Measurements from ENCODE around the gene TRIOBP.

The TRIOBP gene

DNA sequence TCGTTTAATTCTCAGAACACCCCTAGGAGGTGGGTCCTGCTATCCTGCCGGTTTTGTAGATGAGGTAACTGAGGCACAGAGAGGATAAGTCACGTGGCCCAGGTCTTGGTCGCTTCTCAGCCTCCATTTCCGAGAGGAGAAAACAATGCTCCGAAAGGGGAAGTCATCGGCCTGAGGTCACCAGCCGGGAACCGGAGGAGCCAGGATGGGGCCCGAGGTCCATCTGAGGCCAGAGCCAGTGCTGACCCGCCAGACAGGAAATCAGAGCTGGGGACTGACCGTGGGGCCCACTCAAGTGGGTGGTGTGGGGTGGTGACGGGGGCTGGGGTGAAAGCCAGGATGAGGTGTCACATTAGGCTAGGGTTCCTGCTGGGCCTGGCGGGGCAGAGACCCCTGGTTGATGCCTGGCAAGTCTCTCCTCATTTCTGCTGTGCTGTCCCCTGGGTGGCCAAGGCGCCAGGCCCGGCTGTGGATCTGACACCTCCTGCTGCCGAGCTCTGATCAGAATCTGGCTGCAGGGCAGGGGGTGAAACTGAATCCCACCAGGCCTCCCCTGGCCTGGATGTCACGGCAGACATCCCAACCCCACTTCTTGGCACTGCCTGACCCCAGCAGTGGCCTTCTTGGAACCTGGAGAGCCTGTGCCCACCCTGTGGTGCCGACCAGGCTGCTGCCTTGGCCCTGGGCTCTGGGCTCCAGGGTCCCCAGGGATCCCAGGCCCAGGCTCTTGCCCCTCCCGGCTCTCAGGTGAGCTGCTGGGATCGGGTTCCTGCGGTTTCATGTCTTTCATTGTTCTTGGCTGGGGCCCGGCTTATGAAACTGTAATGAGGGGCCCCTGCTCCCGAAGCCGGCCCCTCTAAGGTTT lies 12.0 kb downstream of the TRIOBP start:
- TF ChIP-seq, protein P1, sequence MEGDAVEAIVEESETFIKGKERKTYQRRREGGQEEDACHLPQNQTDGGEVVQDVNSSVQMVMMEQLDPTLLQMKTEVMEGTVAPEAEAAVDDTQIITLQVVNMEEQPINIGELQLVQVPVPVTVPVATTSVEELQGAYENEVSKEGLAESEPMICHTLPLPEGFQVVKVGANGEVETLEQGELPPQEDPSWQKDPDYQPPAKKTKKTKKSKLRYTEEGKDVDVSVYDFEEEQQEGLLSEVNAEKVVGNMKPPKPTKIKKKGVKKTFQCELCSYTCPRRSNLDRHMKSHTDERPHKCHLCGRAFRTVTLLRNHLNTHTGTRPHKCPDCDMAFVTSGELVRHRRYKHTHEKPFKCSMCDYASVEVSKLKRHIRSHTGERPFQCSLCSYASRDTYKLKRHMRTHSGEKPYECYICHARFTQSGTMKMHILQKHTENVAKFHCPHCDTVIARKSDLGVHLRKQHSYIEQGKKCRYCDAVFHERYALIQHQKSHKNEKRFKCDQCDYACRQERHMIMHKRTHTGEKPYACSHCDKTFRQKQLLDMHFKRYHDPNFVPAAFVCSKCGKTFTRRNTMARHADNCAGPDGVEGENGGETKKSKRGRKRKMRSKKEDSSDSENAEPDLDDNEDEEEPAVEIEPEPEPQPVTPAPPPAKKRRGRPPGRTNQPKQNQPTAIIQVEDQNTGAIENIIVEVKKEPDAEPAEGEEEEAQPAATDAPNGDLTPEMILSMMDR (IDR thresholded peaks at IDR 0.05): no peak

DNA sequence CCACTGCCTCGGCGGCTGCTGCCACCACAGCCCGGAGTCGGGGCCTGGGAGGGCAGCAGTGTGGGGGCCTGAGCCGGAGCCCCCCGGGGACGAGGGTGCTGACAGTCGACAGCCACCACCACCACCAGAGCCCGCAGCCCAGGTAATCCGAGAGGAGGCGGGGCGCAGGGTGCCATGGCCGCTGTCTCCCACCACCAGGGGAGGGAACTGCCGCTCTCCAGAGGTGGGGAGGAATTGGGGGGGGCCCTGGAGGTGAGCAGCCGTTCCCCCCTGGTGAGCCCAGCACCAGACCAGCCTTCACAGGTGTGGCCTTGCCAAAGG lies 12.6 kb downstream of the TRIOBP start:
- TF ChIP-seq, protein P1 (IDR thresholded peaks at IDR 0.05): no peak

DNA sequence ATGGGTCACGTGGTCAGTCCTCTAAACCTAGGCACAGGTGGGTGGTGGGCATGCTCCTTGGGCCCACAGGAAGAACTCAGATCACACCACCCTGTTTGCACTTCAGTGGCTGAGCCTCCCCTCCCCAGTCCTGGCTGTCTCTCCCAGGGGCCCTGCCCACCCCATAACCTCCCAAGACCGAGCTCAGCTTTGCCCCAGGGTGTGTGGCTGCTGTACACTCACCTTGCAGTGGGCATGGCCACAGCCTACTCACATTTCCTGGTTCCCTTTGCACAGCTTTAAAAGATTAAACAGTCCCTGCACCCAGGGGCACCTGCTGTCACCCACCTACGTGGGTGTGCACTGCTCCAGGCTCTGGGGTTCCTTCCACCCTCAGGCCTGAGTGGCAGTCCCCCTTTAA lies 13.8 kb downstream of the TRIOBP start:
- TF ChIP-seq, protein P1 (IDR thresholded peaks at IDR 0.05): no peak

DNA sequence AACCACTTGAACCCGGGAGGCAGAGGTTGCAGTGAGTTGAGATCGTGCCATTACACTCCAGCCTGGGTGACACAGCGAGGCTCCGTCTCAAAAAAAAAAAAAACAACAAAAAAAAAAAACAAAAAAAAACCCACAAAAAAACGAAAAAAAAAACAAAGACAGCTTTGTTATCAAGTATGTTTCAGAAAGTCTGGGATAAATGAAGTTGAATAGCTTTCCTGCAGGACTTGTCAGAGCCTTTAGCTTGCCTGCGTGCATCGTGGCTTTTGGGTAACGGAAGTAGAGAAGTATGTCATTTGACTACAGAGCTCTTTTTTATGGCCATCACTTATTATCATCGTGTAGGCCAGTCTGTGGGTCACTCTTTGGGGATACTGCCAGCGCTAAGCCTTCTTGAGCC lies 14.6 kb downstream of the TRIOBP start:
- TF ChIP-seq, protein P1 (IDR thresholded peaks at IDR 0.05): no peak

DNA sequence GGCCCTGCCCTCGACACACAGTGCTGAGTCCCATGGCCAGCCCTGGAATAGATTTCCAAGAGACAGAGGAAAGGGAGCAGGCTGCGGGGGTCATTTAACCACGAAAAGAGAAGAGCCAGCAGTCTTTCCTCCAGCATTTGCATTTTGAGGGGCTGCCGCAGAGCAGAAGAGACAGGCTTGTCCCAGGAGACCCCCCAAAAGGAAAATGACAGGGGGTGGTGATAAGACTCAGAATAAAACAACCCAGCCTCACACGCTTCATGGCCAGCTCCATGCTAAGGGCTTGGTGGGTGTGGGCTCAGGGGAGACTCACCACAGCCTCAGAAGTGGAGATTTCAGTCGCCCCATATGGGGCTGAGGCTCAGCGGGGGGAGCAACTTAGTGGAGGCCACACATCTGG lies 16.9 kb downstream of the TRIOBP start:
- TF ChIP-seq, protein P1 (IDR thresholded peaks at IDR 0.05): no peak

DNA sequence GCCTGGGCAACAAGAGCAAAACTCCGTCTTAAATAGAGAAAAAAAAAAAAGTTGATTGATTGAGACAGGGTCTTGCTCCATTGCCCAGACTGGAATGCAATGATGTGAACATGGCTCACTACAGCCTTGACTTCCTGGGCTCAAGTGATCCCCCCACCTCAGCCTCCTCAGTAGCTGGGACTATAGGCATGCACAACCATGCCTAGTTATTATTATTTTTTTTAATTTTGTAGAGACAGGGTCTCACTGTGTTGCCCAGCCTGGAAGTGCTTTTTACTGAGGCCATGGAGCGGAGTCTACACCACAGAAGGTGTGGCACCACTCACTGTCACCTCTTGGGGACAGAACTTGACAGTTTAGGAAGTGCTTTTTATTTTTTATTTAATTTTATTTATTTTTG lies 17.8 kb downstream of the TRIOBP start:
- TF ChIP-seq, protein P1 (IDR thresholded peaks at IDR 0.05): no peak

DNA sequence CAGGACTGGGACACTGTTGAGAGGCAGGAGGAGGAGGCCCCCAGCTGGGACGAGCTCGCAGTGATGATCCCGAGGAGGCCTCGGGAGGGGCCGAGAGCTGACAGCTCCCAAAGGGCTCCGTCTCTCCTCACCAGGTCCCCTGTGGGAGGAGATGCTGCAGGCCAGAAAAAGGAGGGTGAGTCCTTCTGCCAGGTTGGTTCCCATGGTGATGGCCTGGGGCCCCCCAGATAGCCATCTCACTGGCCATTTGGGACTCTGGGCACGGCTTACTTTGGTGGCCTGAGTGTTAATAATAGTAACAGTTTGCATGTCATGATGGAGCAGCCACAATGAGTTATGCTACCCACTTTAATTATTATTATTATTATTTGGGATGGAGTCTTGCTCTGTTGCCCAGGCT lies 18.9 kb downstream of the TRIOBP start:
- TF ChIP-seq, protein P1 (IDR thresholded peaks at IDR 0.05): no peak

DNA sequence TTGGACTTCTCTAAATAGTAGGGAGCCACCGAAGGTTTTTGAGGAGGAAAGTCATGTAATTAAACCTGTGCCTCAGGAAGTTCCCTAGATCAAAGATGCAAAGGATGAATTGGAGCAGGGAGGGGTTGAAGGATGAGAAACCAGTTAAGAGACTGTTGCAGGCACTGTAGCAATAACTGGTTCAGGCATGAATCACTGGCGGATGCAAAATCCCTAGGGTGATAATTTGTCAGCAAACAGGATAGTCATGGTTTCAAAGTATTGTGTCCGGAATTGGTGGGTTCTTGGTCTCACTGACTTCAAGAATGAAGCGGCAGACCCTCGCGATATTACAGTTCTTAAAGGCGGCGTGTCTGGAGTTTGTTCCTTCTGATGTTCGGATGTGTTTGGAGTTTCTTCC lies 19.9 kb downstream of the TRIOBP start:
- TF ChIP-seq, protein P1 (IDR thresholded peaks at IDR 0.05): no peak

Measured in LNCAP (cell line).